Urothelium cell line (cell line): ENCODE measurements around the gene FANCG.

Experiments used
- DNase-seq: peaks from one replicate; pipeline ENCODE4 v3.0.0; 2011; ENCODE audit warnings: low spot score, mixed read lengths
- FAIRE-seq: peaks from 2 replicates; lab custom pipeline; 2011; peaks lifted over from hg19 to GRCh38; lab: Jason Lieb, UNC

FANCG gene

GRCh38 chr9:35027374-35027773 lies 52.4 kb downstream of the FANCG start:
- DNase-seq, result no peak
- FAIRE-seq, result no peak

- DNase-seq, result no peak
- no peak for FAIRE-seq
These were observed 53.1 kb downstream of the FANCG start for GRCh38 chr9:35026671-35027070.
